GM21381 (cell line): Measurements from ENCODE around the gene SLC13A1.
"Not testable (repeated sequence)": the region's sequence is repeated elsewhere in the genome, so short reads cannot be mapped to it uniquely, and the experiment has no call there.

Experiments
- ATAC-seq: cut with Tn5 transposase; IDR thresholded peaks from one replicate; pipeline ENCODE4 v1.9.1; 2021; ENCODE audit warnings: mild to moderate bottlenecking, moderate library complexity; ENCODE audit not compliant: unreplicated experiment

The SLC13A1 gene

GRCh38 chr7:123199883-123200282 is at the start of gene SLC13A1:
TSS of gene SLC13A1 (minus strand) at chr7:123199969. CDS start at chr7:123199946, 23 bp downstream.
- ATAC-seq: no peak

GRCh38 chr7:123244768-123245167 is 45.0 kb upstream of the SLC13A1 start:
- ATAC-seq: no peak

- no peak for ATAC-seq
These were observed 42.8 kb upstream of the SLC13A1 start for GRCh38 chr7:123242467-123243092.

- no peak for ATAC-seq
These were observed 42.0 kb upstream of the SLC13A1 start for GRCh38 chr7:123241809-123242208.

GRCh38 chr7:123231021-123232000 is 31.5 kb upstream of the SLC13A1 start:
- ATAC-seq: no peak

- no peak for ATAC-seq
These were observed 30.8 kb upstream of the SLC13A1 start for GRCh38 chr7:123230603-123231002.

- no peak for ATAC-seq
These were observed 30.4 kb upstream of the SLC13A1 start for GRCh38 chr7:123230147-123230546.

GRCh38 chr7:123229426-123229825 is 29.7 kb upstream of the SLC13A1 start:
- no peak for ATAC-seq

- ATAC-seq: not testable (repeated sequence)
These were observed 27.9 kb upstream of the SLC13A1 start for GRCh38 chr7:123227666-123228065.

- no peak for ATAC-seq
These were observed 20.6 kb upstream of the SLC13A1 start for GRCh38 chr7:123220396-123220795.

- no peak for ATAC-seq
These were observed 19.1 kb upstream of the SLC13A1 start for GRCh38 chr7:123218866-123219265.

- no peak for ATAC-seq
These were observed 17.1 kb upstream of the SLC13A1 start for GRCh38 chr7:123216825-123217224.

- no peak for ATAC-seq
These were observed 15.6 kb upstream of the SLC13A1 start for GRCh38 chr7:123215350-123215749.

GRCh38 chr7:123211545-123211944 is 11.8 kb upstream of the SLC13A1 start:
- no peak for ATAC-seq

- ATAC-seq: no peak
These were observed 11.2 kb upstream of the SLC13A1 start for GRCh38 chr7:123210986-123211385.

- ATAC-seq: no peak
These were observed 10.0 kb upstream of the SLC13A1 start for GRCh38 chr7:123209786-123210185.

- no peak for ATAC-seq
These were observed 9.0 kb upstream of the SLC13A1 start for GRCh38 chr7:123208793-123209192.

- ATAC-seq: no peak
These were observed 4.6 kb upstream of the SLC13A1 start for GRCh38 chr7:123204206-123204835.

- ATAC-seq: no peak
These were observed 2.1 kb upstream of the SLC13A1 start for GRCh38 chr7:123201901-123202300.

- no peak for ATAC-seq
These were observed 809 bp downstream of the SLC13A1 start for GRCh38 chr7:123198668-123199652.
